Hippocampal formation (tissue), 2 donors: ENCODE measurements around the gene SIRPB2.

Experiments
- DNase-seq, 2 donors: peaks; one replicate each; lab custom pipeline; 2025; lab: John Stamatoyannopoulos, UW

The SIRPB2 gene

DNA sequence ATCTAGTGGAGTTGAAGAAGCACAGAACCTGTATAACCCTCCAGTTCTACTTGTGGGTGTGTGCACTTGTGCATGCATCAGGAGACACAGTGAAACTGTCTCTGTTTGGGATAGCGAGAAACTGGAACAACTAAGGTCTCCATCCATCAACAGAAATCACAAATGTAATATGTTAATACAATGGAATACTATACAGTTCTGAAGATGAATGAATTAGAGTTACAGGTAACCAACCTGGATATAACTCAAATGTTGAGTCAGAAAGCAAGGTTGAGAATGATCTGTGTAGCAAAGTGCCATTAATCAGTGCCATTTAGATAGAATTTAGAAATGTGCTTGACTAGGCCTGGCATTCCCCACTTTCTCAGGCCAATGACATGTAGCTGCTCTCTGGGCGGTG is 20.0 kb downstream of the SIRPB2 start:
- no peak for DNase-seq

DNA sequence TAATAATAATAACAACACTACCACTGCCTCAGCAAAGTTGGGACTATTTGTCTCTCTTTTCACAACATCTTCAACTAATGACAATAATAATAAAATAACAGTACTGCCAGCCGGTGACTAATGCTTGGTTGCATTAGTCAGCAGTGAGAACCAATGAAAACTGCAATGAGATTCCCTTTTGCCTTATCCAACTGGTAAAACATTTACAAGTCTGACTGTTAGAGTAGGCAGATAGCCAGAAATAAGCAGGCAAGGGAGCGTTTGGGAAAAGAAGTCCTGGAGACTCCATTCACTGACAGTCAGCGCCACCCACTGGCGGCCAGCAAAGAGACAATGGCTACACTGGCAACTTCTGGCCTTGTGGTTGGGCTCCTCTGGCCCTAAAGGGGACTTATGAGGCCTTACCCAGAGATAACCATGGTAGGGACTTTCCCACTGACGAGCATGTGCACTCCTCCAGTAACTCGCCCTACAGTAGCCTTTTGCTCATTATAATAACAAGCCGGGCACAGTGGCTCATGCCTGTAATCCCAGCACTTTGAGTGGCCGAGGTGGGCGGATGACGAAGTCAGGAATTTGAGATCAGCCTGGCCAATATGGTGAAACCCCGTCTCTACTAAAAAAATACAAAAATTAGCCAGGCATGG is 21.2 kb downstream of the SIRPB2 start:
- peak in 1 of 2 donors; percentile 39 for DNase-seq

GRCh38 chr20:1469306-1469905 is 21.8 kb downstream of the SIRPB2 start:
- DNase-seq: no peak

GRCh38 chr20:1468117-1468624 is 23.0 kb downstream of the SIRPB2 start:
- DNase-seq: no peak

GRCh38 chr20:1467355-1468116 is 23.7 kb downstream of the SIRPB2 start:
- peak in 1 of 2 donors; percentile 41 for DNase-seq

- DNase-seq: no peak
These were observed 24.2 kb downstream of the SIRPB2 start for GRCh38 chr20:1467082-1467354.

DNA sequence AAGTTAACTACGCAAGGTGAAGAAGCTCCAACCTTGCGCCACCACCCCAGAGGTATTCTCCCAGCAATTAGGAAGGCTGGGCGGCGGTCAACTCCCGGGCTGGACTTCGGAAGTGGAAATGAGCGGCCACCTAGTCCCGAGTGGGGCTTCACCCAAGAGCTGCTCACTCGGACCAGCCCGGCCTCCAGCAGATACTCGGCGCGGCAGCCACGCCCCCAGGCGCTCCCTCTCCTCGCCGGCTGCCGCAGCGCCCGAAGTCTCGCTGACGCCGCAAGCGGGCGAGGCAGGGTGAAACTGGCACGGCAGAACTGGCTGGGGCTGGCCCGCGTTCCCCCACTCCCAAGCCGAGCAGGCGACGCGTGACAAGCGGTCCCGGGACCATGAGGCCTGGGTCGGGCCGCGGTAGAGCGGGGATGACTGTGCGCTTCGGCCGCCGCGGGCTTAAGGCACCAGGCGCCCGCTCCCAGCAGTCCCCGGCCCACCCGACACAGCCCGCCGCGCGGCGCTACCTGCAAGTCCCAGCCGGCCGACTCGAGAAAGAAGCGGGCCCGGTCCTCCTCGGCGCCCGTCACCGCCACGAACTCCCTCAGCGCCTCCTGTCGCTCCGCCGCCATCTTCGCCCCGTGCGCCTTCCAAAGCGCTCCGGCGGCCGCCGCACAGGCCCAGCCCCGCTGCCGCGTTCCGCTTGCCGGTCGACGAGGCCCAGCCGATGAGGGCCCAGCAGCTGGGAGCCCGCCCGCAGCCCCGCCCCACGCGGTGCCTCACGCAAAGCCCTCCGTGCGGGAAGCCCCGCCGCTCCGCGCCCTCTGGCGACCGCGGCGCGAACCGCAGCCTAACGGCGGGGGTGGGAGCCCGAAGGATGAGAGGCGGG is 24.8 kb downstream of the SIRPB2 start, which contains the start of gene NSFL1C:
NSFL1C (minus strand) TSS at position 639 of the 871 bp plus-strand sequence; CDS start at position 614, 25 bp downstream.
- peak; percentile 83 to 93 for DNase-seq

- DNase-seq: no peak
These were observed 25.6 kb downstream of the SIRPB2 start for GRCh38 chr20:1465470-1466210.

DNA sequence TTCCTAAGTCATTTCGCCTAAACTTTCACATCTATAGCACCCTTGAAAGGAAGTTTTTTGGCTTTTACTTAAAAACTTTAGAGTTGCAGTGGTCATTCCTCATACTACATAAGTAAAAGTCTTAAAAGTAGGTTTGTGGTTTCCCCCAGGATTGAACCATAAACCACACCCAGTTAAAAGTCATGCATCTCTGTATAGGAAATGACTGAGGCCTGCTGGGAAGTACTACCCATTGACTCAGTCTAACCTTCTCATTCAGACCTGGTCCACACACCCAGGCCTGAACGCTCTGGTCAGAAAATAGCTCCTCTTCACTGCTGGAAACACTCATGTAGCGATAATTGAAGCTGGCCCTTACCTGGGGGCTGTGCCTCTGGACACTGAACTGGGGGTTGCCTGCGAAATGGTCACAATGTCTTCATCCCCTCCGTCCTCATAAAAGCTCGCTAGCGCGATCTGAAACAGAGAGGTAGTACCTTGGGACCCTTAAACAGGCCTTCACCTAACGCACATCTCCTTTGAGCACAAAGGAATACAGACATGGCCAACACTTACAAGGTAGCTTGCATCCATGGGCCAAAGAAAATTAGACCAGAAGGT is 27.1 kb downstream of the SIRPB2 start:
- DNase-seq: no peak

DNA sequence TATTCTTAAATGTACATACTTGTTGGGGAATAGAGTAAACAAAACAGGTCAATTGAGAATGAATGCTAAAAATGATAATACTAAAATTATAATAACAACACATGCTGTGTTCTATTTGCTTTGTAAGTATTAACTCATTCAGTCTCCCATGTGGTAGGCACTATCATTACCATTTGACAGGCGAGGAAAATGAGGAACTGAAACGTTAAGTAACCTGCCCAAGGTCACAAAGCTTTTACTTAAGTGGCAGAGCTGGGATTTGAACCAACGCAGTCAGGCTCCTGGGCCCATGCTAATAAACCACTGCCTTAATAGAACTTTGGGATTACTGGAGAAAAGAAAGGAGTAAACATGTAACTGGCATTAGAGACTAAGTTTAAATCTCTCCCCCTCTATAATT is 28.4 kb downstream of the SIRPB2 start:
- no peak for DNase-seq

DNA sequence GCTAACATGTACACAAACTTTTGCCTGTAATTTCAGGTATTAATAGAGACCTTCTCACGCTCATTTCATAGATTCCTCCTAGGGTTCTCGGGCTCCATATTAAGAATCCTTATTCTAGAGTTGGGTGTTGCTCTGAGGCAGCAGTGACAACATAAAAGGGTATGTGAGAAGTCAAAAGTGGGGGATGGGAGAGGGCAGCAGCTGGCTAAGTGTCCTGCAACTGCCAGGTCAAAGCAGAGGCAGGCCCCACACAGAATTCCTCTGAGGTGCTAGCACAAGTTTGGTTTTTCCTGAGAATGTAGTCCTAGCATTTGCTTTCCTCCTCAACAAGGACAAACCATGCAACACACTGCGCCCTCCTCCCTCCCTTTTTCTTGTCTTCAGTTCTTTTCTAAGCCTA is 29.2 kb downstream of the SIRPB2 start:
- no peak for DNase-seq

GRCh38 chr20:1460275-1460674 is 30.9 kb downstream of the SIRPB2 start:
- no peak for DNase-seq

- no peak for DNase-seq
These were observed 33.2 kb downstream of the SIRPB2 start for GRCh38 chr20:1457992-1458391.

- DNase-seq: no peak
These were observed 34.9 kb downstream of the SIRPB2 start for GRCh38 chr20:1456300-1456699.

DNA sequence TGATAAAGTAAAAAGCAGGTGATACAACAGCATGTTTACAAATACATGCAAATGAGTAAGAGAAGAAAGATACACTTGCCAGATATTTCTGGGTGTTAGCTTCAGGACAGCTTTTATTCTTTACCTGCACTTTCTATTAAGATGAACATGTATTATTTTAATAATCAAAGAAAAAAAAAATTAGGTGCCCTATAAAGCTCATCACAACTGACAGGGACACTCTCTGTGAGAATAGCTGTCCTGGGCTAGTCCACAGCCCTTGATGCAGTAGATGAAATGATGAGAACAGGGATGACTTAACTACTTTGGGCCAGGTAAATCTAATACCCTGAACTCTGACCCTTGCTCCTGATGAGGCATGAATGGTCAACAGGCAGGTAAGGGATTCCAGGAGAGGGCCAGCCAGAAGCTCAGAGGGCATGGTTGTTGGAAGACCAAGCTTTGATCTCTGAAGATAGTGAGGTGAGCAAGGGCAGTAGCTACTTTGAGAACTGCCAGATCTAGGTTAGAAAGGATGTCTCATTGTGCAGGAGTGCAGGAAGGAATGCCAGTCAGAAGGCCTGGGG is 40.2 kb downstream of the SIRPB2 start:
- no peak for DNase-seq

GRCh38 chr20:1449370-1449769 is 41.9 kb downstream of the SIRPB2 start:
- no peak for DNase-seq

DNA sequence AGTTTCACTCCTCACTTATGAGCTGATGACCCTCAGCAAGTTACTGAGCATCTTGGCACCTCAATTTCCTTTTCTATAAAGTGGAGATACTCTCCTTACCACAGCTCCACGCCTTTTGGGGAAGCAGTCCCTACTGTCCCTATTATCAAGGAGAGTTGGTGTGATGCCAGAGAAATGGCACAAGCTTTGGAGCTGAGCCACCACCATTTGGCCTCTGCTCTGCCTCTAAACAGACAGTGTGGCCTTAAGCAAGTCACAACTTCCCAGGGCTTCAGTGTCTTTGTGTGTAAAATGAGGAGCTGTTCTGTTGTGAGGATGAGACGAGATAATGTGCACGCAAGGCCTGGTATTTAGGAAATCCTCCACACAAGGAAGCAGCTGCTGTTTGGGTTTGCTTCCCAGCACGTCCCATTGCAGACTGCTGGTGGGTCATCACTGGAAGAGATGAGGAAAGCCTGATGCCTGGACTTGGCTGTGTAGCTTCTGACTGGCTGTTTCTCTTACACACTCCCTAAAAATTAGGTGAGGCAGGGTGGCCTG is 43.1 kb downstream of the SIRPB2 start:
- DNase-seq: no peak

DNA sequence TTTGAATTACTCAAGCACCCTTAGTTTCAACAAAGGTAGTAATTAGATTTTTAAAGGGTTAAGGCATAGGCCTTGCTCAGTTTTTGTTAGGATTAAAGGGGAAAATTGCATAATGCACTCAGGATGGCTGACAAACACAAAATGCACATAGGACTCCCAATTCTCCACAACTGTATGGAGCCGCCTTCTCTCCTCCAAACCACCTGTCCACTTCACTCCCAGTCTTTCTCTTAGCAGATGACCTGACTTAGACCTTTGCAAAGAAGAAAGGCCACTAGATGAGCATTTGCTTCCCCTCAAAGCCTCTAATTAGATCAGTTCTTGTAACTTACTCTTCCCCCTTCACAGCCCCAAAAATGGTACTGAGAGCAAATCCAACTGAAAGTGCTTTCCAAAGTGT is 44.7 kb downstream of the SIRPB2 start:
- DNase-seq: no peak

- DNase-seq: no peak
These were observed 48.1 kb downstream of the SIRPB2 start for GRCh38 chr20:1443085-1443484.

DNA sequence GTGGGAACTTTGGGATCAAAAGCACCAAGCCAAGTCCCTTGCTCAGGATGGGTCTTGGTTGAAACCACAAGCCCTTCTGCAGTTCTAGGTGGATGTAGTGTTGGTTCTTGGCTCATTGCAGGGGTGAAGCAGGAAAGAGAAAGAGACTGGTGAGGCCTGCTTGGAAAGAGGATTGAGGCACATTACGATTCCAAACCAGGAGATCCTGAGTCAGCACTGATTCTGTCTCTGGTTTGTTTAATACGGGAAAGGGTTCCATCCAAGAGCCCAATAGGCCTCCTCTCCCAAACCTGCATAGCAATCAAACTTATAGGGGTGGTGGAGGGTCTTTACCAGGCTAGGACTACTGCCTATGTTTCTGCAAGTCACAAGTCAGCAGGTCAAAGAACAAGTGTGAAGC is 48.9 kb downstream of the SIRPB2 start:
- DNase-seq: no peak
